SKM-1 (cell line): ENCODE results near the gene KRTAP12-4.
"Not testable (repeated sequence)": the region's sequence is repeated elsewhere in the genome, so short reads cannot be mapped to it uniquely, and the experiment has no call there.

Experiments
- DNase-seq: peaks from one replicate; lab custom pipeline; 2025; ENCODE audit not compliant: unreplicated experiment; lab: John Stamatoyannopoulos, UW

KRTAP12-4 gene

DNA sequence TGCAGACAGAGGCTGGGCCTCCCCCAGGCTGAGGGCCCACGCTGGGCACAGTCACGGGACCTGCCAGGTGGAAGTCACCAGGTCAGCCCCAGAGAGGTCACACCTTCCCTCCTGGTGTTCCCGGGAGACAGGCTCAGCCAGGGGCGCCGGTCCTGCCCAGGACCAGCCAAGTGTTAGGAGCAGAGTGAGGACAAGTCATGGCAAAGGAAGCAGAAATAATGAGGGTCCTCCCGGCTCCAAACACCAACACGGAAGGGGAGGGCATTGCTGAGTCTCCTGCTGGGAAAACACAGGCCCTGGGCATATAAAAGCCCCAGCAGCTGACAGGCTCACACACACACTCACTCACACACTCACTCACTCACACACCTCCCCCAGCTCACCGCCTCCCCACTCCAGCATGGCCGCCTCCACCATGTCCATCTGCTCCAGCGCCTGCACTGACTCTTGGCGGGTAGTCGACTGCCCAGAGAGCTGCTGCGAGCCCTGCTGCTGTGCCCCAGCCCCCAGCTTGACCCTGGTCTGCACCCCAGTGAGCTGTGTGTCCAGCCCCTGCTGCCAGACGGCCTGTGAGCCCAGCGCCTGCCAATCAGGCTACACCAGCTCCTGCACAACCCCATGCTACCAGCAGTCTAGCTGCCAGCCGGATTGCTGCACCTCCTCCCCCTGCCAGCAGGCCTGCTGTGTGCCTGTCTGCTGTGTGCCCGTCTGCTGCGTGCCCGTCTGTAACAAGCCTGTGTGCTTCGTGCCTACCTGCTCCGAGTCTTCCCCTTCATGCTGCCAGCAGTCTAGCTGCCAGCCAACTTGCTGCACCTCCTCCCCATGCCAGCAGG lies 17.2 kb downstream of the KRTAP12-4 start, which contains the start of gene KRTAP10-10:
Gene KRTAP10-10 (plus strand): TSS at position 339 of the 833 bp plus-strand sequence. CDS start 62 bp downstream, at position 401.
- DNase-seq = no peak

- no peak for DNase-seq
Observed at GRCh38 chr21:44636209-44637017, 18.0 kb downstream of the KRTAP12-4 start.

DNA sequence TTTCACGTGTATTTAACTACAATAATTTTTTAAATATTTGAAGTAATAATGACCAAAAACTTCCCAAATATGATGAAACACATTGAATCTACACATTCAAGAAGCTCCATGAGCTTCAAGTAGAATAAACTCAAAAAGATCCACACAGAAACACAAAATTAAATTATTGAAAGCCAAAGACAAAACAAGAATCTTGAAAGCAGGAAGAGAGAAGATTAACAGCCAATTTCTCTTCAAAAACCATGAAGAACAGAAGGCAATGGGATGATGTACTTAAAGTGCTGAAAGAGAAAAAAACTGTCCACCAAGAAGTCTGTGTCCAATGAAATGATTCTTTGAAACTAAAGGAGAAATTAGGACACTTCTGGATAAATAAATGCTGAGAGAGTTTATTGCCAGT lies 22.4 kb downstream of the KRTAP12-4 start:
- DNase-seq = no peak

GRCh38 chr21:44630440-44630839 lies 24.0 kb downstream of the KRTAP12-4 start:
- no peak for DNase-seq

- DNase-seq = no peak
Observed at GRCh38 chr21:44628707-44629391, 25.6 kb downstream of the KRTAP12-4 start.

- DNase-seq = not testable (repeated sequence)
Observed at GRCh38 chr21:44627831-44628233, 26.6 kb downstream of the KRTAP12-4 start.

- DNase-seq = not testable (repeated sequence)
Observed at GRCh38 chr21:44627181-44627822, 27.2 kb downstream of the KRTAP12-4 start.

- no peak for DNase-seq
Observed at GRCh38 chr21:44626673-44627143, 27.8 kb downstream of the KRTAP12-4 start, which contains the start of gene KRTAP10-9. Gene KRTAP10-9, plus strand, starts transcription at chr21:44627093. Its CDS starts 79 bp downstream, at chr21:44627172.

DNA sequence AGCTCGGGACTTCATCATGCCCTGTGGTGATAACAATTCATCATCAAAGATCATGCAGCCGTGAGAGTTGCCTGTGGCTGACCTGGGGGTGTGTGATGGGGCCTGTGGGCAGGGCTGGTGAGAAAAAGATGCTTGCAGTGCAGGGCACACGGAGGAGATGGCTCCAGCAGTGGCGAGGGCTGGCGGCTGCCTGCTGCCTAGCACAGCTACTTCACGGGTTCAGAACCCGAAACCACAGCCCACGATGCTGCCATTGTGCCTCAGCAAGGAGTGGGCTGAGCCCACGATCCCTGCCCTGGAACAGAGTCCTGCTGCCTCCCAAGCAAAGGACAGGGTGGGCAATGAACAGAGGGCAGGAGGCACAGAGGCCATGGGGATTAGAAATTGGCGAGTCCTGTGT lies 28.2 kb downstream of the KRTAP12-4 start:
- DNase-seq = no peak

- no peak for DNase-seq
Observed at GRCh38 chr21:44625756-44626155, 28.7 kb downstream of the KRTAP12-4 start.

DNA sequence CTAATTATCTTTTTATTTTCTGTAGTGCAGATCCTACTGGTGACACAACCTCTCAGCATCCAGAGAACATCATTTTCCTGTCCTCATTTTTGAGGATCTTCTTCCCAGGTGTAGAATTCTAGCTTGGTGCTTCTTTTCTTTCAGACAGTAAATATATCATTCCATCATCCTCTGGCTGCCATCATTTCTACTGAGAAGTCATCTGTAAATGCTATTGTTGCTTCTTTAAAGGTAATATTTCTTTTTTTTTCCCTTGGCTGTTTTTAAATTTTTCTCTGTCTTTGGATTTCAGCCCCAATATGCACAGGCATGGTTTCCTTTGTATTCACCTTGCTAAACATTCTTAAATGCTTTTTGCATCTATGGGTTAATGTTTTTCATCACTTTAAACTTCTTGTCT lies 30.9 kb downstream of the KRTAP12-4 start:
- DNase-seq = no peak

DNA sequence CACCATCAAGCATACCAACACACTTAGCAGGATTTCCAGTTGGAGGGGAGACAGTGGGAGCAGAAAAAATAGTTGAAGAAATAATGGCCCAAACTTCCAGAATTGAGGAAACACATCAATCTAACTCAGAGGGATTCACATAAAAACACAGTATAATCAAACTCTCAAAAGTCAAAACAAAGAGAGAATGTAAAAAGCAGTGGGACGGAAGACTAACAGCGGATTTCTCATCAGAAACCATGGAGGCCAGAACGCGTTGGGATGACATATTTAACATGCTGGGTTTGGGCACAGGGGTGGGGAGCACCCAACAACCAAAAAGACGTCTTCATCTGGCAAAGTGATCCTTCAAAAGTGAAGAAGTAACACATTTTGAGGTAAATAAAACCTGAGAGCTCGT lies 34.6 kb downstream of the KRTAP12-4 start:
- DNase-seq = no peak

DNA sequence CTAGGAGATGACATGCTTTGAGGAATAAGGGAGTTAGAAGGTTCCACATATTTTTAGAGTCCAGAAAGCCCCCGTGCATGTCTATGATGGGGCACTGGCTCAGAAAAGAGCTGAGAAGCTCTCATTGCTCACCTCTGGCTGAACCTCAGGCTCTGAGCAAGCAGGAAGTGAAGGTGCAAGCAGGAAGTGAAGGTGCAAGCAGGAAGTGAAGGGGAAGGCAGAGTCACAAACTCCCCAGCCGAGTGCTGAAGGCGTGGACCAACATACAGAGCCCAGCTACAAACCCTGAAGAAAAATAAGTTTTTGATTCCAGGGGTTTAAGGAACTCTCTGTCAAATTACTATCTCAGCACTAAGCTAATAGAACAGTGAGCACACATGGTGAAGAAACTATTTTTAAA lies 35.5 kb downstream of the KRTAP12-4 start:
- DNase-seq = no peak

GRCh38 chr21:44618504-44618903 lies 36.0 kb downstream of the KRTAP12-4 start:
- peak; percentile 21 for DNase-seq

DNA sequence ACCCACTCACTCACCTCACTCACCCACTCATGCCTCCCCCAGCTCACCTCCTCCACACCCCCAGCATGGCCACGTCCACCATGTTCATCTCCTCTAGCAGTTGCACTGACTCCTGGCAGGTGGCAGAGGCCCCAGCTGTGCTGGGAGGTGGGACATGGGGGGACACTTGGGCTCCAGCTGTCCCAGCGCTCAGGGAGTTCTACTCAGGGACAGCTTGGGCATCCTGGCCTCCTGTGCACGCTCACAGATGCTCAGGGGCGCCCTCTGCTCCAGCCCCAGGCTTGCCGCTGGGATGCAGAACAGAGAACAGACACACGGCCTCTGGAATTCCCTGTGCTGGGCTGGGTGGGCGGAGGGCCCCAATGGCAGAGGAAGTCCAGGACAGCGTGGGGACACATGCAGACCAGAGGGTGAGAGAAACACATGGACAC lies 37.4 kb downstream of the KRTAP12-4 start:
- no peak for DNase-seq

- no peak for DNase-seq
Observed at GRCh38 chr21:44616591-44616926, 37.9 kb downstream of the KRTAP12-4 start.

- DNase-seq = no peak
Observed at GRCh38 chr21:44615911-44616590, 38.4 kb downstream of the KRTAP12-4 start.

DNA sequence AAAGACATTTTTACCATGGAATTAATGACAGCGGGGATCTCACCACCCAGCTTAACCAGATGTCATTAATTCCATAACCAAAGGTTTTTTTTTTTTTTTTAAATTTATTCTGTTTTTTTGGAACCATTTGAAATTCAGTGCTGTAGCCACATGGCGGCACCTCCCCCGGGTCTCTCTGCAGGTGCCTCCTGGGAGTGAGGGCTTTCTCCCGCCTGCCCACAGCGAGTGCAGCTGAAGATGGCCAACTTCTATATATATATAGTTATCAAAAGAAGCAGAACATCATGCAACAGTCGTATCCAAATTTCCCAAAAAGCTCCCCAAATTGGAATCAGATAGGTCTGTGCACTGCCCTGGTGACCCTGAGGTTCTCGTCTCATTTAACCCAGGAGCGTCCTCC lies 39.0 kb downstream of the KRTAP12-4 start:
- DNase-seq = no peak

- DNase-seq = no peak
Observed at GRCh38 chr21:44614961-44615391, 39.5 kb downstream of the KRTAP12-4 start.

DNA sequence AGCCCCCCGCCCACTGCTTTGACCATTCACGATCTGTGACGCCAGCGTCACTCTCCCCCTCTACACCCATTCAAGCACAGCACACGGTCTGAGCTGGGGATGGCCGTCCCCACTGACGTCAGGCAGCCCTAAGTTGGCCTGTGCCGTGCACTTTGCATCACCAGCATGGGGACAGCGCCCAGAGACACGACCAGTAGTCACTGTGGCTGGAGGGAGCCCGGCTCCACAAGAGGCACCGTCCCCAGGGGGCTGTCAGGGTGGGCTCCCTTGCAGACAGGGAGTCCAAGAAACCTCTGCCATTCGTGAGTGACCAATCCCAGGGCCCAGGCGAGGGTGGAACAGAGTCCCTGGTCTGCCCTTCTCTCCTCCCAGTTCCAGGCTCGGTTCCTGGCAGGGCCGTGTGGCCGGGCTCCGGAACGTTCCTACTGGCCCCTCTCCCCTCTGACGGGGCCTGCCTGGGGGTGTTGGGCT lies 40.3 kb downstream of the KRTAP12-4 start:
- no peak for DNase-seq
